Measurements from ENCODE around the gene PRKAG2. TPM values are rescaled to one million over a fixed set of nuclear protein-coding genes. Genes with fewer than 3 reads are reported as not detected.

Gene PRKAG2
- total and polyA plus RNA-seq, 2 experiments from 2014 or later = 9.1 to 14.9 TPM

GRCh38 chr7:151768805-151769187 is 108.1 kb downstream of the PRKAG2 start:
- Histone ChIP-seq H4K20me1 (replicated peaks; ENCODE audit: insufficient read depth) (no peaks in the 10 kb centered on the region), H3K4me2 (no peak overlapping the region), H3K27ac (ENCODE audit: low read depth) (no peak overlapping the region), H3K4me1 (ENCODE audit: insufficient read depth) (no peaks in the 10 kb centered on the region), H3K4me3 (no peak overlapping the region), H3K36me3 (ENCODE audit: insufficient read depth) (no peaks in the 10 kb centered on the region), H3F3A (replicated peaks; ENCODE audit: low read depth) (no peaks in the 10 kb centered on the region), H3K79me2 (replicated peaks; ENCODE audit: insufficient read depth) (no peaks in the 10 kb centered on the region), H3K27me3 (ENCODE audit: insufficient read depth) (no peaks in the 10 kb centered on the region), H3K9me2 (ENCODE audit: insufficient read depth) (no peaks in the 10 kb centered on the region), H2AFZ (no peak overlapping the region)
- no peak for TF ChIP-seq JUNB (IDR thresholded peaks at IDR 0.05; ENCODE audit: unreplicated experiment)
- TF ChIP-seq, protein P1, sequence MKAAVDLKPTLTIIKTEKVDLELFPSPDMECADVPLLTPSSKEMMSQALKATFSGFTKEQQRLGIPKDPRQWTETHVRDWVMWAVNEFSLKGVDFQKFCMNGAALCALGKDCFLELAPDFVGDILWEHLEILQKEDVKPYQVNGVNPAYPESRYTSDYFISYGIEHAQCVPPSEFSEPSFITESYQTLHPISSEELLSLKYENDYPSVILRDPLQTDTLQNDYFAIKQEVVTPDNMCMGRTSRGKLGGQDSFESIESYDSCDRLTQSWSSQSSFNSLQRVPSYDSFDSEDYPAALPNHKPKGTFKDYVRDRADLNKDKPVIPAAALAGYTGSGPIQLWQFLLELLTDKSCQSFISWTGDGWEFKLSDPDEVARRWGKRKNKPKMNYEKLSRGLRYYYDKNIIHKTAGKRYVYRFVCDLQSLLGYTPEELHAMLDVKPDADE (IDR thresholded peaks at IDR 0.05) = no peak
- TF ChIP-seq NANOG (IDR thresholded peaks at IDR 0.05; ENCODE audit: borderline replicate concordance) = no peak
- no peak for TF ChIP-seq EZH2phosphoT487 (IDR thresholded peaks at IDR 0.05; ENCODE audit: unreplicated experiment)
- no peak for TF ChIP-seq EZH2 (IDR thresholded peaks at IDR 0.05; ENCODE audit: low read depth, unreplicated experiment)
- TF ChIP-seq, protein P2, sequence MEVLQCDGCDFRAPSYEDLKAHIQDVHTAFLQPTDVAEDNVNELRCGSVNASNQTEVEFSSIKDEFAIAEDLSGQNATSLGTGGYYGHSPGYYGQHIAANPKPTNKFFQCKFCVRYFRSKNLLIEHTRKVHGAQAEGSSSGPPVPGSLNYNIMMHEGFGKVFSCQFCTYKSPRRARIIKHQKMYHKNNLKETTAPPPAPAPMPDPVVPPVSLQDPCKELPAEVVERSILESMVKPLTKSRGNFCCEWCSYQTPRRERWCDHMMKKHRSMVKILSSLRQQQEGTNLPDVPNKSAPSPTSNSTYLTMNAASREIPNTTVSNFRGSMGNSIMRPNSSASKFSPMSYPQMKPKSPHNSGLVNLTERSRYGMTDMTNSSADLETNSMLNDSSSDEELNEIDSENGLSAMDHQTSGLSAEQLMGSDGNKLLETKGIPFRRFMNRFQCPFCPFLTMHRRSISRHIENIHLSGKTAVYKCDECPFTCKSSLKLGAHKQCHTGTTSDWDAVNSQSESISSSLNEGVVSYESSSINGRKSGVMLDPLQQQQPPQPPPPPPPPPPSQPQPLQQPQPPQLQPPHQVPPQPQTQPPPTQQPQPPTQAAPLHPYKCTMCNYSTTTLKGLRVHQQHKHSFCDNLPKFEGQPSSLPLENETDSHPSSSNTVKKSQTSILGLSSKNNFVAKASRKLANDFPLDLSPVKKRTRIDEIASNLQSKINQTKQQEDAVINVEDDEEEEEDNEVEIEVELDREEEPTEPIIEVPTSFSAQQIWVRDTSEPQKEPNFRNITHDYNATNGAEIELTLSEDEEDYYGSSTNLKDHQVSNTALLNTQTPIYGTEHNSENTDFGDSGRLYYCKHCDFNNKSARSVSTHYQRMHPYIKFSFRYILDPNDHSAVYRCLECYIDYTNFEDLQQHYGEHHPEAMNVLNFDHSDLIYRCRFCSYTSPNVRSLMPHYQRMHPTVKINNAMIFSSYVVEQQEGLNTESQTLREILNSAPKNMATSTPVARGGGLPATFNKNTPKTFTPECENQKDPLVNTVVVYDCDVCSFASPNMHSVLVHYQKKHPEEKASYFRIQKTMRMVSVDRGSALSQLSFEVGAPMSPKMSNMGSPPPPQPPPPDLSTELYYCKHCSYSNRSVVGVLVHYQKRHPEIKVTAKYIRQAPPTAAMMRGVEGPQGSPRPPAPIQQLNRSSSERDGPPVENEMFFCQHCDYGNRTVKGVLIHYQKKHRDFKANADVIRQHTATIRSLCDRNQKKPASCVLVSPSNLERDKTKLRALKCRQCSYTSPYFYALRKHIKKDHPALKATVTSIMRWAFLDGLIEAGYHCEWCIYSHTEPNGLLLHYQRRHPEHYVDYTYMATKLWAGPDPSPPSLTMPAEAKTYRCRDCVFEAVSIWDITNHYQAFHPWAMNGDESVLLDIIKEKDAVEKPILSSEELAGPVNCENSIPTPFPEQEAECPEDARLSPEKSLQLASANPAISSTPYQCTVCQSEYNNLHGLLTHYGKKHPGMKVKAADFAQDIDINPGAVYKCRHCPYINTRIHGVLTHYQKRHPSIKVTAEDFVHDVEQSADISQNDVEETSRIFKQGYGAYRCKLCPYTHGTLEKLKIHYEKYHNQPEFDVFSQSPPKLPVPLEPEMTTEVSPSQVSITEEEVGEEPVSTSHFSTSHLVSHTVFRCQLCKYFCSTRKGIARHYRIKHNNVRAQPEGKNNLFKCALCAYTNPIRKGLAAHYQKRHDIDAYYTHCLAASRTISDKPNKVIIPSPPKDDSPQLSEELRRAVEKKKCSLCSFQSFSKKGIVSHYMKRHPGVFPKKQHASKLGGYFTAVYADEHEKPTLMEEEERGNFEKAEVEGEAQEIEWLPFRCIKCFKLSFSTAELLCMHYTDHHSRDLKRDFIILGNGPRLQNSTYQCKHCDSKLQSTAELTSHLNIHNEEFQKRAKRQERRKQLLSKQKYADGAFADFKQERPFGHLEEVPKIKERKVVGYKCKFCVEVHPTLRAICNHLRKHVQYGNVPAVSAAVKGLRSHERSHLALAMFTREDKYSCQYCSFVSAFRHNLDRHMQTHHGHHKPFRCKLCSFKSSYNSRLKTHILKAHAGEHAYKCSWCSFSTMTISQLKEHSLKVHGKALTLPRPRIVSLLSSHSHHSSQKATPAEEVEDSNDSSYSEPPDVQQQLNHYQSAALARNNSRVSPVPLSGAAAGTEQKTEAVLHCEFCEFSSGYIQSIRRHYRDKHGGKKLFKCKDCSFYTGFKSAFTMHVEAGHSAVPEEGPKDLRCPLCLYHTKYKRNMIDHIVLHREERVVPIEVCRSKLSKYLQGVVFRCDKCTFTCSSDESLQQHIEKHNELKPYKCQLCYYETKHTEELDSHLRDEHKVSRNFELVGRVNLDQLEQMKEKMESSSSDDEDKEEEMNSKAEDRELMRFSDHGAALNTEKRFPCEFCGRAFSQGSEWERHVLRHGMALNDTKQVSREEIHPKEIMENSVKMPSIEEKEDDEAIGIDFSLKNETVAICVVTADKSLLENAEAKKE (CRISPR knock-in tag; IDR thresholded peaks at IDR 0.05) = no peak
- no peak for TF ChIP-seq CREB1 (CRISPR knock-in tag; IDR thresholded peaks at IDR 0.05; ENCODE audit: low read depth)
- no peak for TF ChIP-seq STAT1 (IDR thresholded peaks at IDR 0.05; ENCODE audit: unreplicated experiment)
- no peak for TF ChIP-seq ZNF114 (CRISPR knock-in tag; IDR thresholded peaks at IDR 0.05)
- no peak for TF ChIP-seq ZNF331 (CRISPR knock-in tag; IDR thresholded peaks at IDR 0.05; ENCODE audit: low read depth)
- TF ChIP-seq, protein P3, sequence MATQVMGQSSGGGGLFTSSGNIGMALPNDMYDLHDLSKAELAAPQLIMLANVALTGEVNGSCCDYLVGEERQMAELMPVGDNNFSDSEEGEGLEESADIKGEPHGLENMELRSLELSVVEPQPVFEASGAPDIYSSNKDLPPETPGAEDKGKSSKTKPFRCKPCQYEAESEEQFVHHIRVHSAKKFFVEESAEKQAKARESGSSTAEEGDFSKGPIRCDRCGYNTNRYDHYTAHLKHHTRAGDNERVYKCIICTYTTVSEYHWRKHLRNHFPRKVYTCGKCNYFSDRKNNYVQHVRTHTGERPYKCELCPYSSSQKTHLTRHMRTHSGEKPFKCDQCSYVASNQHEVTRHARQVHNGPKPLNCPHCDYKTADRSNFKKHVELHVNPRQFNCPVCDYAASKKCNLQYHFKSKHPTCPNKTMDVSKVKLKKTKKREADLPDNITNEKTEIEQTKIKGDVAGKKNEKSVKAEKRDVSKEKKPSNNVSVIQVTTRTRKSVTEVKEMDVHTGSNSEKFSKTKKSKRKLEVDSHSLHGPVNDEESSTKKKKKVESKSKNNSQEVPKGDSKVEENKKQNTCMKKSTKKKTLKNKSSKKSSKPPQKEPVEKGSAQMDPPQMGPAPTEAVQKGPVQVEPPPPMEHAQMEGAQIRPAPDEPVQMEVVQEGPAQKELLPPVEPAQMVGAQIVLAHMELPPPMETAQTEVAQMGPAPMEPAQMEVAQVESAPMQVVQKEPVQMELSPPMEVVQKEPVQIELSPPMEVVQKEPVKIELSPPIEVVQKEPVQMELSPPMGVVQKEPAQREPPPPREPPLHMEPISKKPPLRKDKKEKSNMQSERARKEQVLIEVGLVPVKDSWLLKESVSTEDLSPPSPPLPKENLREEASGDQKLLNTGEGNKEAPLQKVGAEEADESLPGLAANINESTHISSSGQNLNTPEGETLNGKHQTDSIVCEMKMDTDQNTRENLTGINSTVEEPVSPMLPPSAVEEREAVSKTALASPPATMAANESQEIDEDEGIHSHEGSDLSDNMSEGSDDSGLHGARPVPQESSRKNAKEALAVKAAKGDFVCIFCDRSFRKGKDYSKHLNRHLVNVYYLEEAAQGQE (IDR thresholded peaks at IDR 0.05; ENCODE audit: unreplicated experiment) = no peak
- TF ChIP-seq POLR2AphosphoS5 (IDR thresholded peaks at IDR 0.05; ENCODE audit: low read depth) = no peak
- TF ChIP-seq, protein P4, sequence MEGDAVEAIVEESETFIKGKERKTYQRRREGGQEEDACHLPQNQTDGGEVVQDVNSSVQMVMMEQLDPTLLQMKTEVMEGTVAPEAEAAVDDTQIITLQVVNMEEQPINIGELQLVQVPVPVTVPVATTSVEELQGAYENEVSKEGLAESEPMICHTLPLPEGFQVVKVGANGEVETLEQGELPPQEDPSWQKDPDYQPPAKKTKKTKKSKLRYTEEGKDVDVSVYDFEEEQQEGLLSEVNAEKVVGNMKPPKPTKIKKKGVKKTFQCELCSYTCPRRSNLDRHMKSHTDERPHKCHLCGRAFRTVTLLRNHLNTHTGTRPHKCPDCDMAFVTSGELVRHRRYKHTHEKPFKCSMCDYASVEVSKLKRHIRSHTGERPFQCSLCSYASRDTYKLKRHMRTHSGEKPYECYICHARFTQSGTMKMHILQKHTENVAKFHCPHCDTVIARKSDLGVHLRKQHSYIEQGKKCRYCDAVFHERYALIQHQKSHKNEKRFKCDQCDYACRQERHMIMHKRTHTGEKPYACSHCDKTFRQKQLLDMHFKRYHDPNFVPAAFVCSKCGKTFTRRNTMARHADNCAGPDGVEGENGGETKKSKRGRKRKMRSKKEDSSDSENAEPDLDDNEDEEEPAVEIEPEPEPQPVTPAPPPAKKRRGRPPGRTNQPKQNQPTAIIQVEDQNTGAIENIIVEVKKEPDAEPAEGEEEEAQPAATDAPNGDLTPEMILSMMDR (conservative IDR thresholded peaks at IDR 0.05; ENCODE audit: low read depth in 2 of 2) = no peak
- Mint-ChIP-seq H3K36me3 (ENCODE audit: low read depth) (no peaks in the 10 kb centered on the region), H3K4me3 (no peak overlapping the region), H3K9me3 (no peaks in the 10 kb centered on the region; the same call in 2 of the 3 replicates), H3K27me3 (ENCODE audit: insufficient read depth, low read depth, poor library complexity) (peaks cover 3% of the 10 kb centered on the region), H3K27ac (no peak overlapping the region), H3K4me1 (0 out of 3 replicates have a peak, but pooled peaks cover 4% of the 10 kb centered on the region)
- ATAC-seq (no peak), DNase-seq (ENCODE audit: low spot score) (no peak)
